Bronchial epithelial cell (primary cell): ENCODE measurements around the gene GMNN. TPM values are rescaled to one million over a fixed set of nuclear protein-coding genes. Genes with fewer than 3 reads are reported as not detected.
"Not testable (repeated sequence)": the region's sequence is repeated elsewhere in the genome, so short reads cannot be mapped to it uniquely, and the experiment has no call there.

Source experiments
- DNase-seq: peaks from one replicate; pipeline ENCODE4 v3.0.0-alpha.2; 2010; ENCODE audit warnings: low read depth
- FAIRE-seq: peaks from 2 replicates; lab custom pipeline; 2011; peaks lifted over from hg19 to GRCh38; lab: Jason Lieb, UNC
- H3K27me3 ChIP-seq: 2 replicates; pipeline ENCODE4 v1.5.1; 2011; ENCODE audit warnings: low read length; ENCODE audit not compliant: control insufficient read depth, insufficient read depth
- H3K36me3 ChIP-seq: 2 replicates; pipeline ENCODE4 v1.5.1; 2011; ENCODE audit warnings: low read length; ENCODE audit not compliant: control insufficient read depth, insufficient read depth
- H3K4me3 ChIP-seq: 2 replicates; pipeline ENCODE4 v1.5.1; 2011; ENCODE audit warnings: mild to moderate bottlenecking, low read depth, low read length, control low read depth
- total RNA-seq: library from RNA; depleted of rRNA; stranded (reverse); fragments of >200 nt; gene quantifications from 2 replicates; pipeline ENCODE4 v1.2.1, GENCODE V29; 2014
- TF ChIP-seq, protein P1 (sequence below): IDR thresholded peaks from 2 replicates; pipeline ENCODE4 v1.5.1; 2011; ENCODE audit warnings: mild to moderate bottlenecking, moderate library complexity, low read length, control low read depth, inconsistent platforms; ENCODE audit not compliant: insufficient read depth, severe bottlenecking

GMNN gene
- total RNA-seq, 1 donor from 2014 or later: 6.1 TPM

DNA sequence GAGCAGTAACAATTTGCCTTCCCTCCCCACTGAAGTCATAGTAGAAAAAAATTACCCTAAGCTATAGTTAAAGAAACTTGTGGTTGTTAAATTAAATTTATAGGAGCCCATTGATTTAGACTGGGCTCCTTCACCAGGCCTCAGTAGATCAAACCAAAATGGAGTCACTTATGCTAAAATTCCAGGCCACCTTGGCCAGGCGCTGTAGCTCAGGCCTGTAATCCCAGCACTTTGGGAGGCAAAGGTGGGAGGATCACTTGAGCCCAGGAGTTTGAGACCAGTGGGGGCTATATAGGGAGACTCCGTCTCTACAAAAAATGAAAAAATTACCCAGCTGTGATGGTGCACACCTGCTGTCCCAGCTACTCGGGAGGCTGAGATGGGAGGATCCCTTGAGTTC, 15.0 kb upstream of the GMNN start:
- H3K36me3 ChIP-seq: no peaks in the 10 kb centered on the region
- no peaks in the 10 kb centered on the region for H3K27me3 ChIP-seq
- H3K4me3 ChIP-seq: no peak overlapping the region
- DNase-seq (no peak), FAIRE-seq (no peak)
- TF ChIP-seq, protein P1, sequence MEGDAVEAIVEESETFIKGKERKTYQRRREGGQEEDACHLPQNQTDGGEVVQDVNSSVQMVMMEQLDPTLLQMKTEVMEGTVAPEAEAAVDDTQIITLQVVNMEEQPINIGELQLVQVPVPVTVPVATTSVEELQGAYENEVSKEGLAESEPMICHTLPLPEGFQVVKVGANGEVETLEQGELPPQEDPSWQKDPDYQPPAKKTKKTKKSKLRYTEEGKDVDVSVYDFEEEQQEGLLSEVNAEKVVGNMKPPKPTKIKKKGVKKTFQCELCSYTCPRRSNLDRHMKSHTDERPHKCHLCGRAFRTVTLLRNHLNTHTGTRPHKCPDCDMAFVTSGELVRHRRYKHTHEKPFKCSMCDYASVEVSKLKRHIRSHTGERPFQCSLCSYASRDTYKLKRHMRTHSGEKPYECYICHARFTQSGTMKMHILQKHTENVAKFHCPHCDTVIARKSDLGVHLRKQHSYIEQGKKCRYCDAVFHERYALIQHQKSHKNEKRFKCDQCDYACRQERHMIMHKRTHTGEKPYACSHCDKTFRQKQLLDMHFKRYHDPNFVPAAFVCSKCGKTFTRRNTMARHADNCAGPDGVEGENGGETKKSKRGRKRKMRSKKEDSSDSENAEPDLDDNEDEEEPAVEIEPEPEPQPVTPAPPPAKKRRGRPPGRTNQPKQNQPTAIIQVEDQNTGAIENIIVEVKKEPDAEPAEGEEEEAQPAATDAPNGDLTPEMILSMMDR: no peak

DNA sequence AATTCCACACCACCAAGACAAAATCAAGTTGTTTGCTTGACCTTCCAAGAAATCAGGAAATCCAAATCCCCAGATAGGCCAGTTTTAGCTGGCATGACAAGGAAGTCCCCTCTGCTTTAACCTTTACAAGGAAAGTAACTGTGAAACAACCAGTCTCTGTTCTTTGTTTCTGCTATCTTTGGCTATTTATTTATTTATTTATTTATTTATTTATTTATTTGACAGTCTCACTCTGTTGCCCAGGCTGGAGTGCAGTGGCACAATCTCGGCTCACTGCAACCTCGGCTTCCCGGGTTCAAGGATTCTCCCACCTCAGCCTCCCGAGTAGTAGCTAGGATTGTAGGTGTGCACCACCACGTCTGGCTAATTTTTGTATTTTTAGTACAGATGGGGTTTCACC, 14.5 kb upstream of the GMNN start:
- no peak for DNase-seq
- no peak for FAIRE-seq
- Histone ChIP-seq H3K36me3 (no peaks in the 10 kb centered on the region), H3K27me3 (no peaks in the 10 kb centered on the region), H3K4me3 (no peak overlapping the region)
- TF ChIP-seq, protein P1: no peak

DNA sequence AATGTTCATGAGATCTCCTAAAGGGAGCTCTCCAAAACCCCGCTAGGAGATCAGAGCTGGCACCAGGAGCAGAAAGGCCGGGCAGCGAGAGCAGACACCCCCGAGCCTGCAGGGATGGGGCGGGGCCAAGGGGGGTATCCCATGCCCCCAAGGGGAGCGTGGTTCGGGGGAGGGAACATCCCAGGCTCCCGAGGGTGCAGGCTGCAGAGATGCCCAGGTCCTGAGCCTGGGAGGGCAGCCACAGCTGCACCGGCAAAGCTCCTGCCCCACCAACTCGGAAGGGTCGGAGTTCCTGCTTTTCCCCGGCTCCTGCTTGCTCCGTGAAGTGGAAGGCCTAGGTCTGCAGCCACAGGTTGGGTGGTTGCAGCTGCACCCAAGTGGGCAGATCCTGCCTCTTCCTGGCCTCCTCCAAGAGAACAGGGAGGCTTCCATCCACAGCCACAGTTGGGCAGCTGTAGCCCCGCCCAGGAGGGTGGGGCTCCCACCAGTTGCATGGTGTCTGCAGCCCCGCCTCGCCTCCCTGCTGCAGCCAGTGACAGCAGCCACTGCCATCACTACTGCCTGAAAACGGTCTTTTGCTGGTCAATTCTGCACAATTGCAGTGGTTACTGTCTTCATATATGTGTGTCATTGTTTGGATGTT, 13.4 kb upstream of the GMNN start:
- Histone ChIP-seq H3K27me3 (no peaks in the 10 kb centered on the region), H3K36me3 (no peaks in the 10 kb centered on the region), H3K4me3 (no peak overlapping the region)
- TF ChIP-seq, protein P1: no peak
- DNase-seq: no peak
- no peak for FAIRE-seq

- no peak for FAIRE-seq
- Histone ChIP-seq H3K27me3 (no peaks in the 10 kb centered on the region), H3K4me3 (no peak overlapping the region), H3K36me3 (no peaks in the 10 kb centered on the region)
- TF ChIP-seq, protein P1: no peak
- DNase-seq: no peak
These were observed 12.9 kb upstream of the GMNN start for GRCh38 chr6:24761851-24762250.

DNA sequence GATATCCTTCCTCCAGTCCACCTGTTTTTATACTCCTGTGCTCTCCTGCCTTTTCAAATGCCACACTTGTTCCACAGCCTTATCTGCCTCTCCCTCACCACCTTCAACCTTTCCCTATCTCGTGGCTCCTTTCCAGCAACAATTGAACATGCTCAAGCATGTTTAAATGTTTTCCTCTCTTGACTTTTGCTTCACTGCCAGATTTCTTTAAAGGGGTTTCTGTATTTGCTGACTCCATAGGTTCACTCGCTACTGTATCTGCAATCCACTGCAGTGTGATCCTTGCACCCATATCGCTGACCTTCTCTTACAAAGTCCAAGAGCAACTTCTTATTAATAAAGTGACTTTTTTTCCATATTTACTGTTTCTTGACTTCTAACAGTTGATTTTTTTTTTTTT, 11.2 kb upstream of the GMNN start:
- TF ChIP-seq, protein P1: no peak
- Histone ChIP-seq H3K4me3 (no peak overlapping the region), H3K27me3 (no peaks in the 10 kb centered on the region), H3K36me3 (no peaks in the 10 kb centered on the region)
- no peak for FAIRE-seq
- DNase-seq: peak; percentile 49

DNA sequence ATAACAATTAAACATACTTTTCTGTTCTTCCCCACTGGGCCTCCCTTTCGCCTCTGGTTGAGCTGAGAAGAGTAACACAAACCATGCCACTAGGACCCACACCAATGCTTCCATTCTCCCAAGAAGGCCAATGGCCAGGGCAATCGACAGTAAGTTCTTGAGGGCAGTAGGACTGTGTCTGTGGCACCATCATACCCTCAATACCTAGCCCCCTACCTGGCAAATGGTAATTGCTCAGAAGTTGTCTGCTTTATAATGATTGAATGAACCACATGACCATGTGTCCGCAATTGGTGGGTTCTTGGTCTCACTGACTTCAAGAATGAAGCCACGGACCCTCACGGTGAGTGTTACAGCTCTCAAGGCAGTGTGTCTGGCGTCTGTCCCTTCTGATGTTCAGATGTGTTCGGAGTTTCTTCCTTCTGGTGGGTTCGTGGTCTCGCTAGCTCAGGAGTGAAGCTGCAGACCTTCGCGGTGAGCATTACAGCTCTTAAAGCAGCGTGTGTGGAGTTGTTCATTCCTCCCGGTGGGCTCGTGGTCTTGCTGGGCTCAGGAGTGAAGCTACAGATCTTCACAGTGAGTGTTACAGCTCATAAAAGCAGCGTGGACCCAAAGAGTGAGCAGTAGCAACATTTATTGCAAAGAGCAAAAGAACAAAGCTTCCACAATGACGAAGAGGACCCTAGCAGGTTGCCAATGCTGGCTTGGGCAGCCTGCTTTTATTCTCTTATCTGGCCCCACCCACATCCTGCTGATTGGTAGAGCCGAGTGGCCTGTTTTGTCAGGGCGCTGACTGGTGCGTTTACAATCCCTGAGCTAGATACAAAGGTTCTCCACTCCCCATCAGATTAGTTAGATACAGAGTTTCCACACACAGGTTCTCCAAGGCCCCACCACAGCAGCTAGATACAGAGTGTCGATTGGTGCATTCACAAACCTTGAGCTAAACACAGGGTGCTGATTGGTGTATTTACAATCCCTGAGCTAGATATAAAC, 9.6 kb upstream of the GMNN start:
- not testable (repeated sequence) for FAIRE-seq, DNase-seq, H3K27me3 ChIP-seq, H3K4me3 ChIP-seq, H3K36me3 ChIP-seq

GRCh38 chr6:24765968-24766367, 8.8 kb upstream of the GMNN start:
- not testable (repeated sequence) for H3K4me3 ChIP-seq, H3K36me3 ChIP-seq, H3K27me3 ChIP-seq, DNase-seq, FAIRE-seq
